SU-DHL-6 (cell line): ENCODE data around the gene CD151.

Source experiments
- H2AFZ ChIP-seq: fragments of 200-600 bp; sonication (generic); 2 replicates; pipeline ENCODE4 v1.6.1; 2014; ENCODE audit warnings: low read depth, mild to moderate bottlenecking, moderate library complexity, mixed read lengths, antibody characterized with exemption, low read length; ENCODE audit not compliant: severe bottlenecking
- H3F3A ChIP-seq: fragments of 200-600 bp; shearing (Covaris generic); 2 replicates; pipeline ENCODE4 v1.6.0; 2016; ENCODE audit warnings: antibody characterized with exemption, mild to moderate bottlenecking; ENCODE audit not compliant: insufficient read depth
- H3K27ac ChIP-seq: fragments of 200-600 bp; sonication (generic); 2 replicates; pipeline ENCODE4 v1.5.1; 2016; ENCODE audit warnings: low read depth, mild to moderate bottlenecking, low read length, moderate library complexity, mixed read lengths
- H3K27me3 ChIP-seq: fragments of 200-600 bp; sonication (generic), shearing (Covaris generic); 2 replicates; pipeline ENCODE4 v1.6.0; 2014; ENCODE audit warnings: mild to moderate bottlenecking, low read length
- H3K36me3 ChIP-seq: fragments of 200-600 bp; sonication (generic); 2 replicates; pipeline ENCODE4 v1.6.1; 2014; ENCODE audit warnings: mild to moderate bottlenecking, low read length, mixed read lengths
- H3K4me2 ChIP-seq: fragments of 300-600, 200-600 bp; shearing (Covaris generic), sonication (generic); 2 replicates; pipeline ENCODE4 v1.6.0; 2014; ENCODE audit warnings: low read length, low read depth, mild to moderate bottlenecking; ENCODE audit not compliant: poor library complexity, severe bottlenecking
- H3K4me3 ChIP-seq: fragments of 200-600 bp; sonication (generic); 2 replicates; pipeline ENCODE4 v1.5.1; 2014; ENCODE audit warnings: antibody characterized with exemption, low read length, mild to moderate bottlenecking, mixed read lengths; ENCODE audit not compliant: insufficient read depth, poor library complexity, severe bottlenecking
- H3K79me2 ChIP-seq: fragments of 200-600 bp; sonication (generic); 2 replicates; pipeline ENCODE4 v1.6.1; 2014; ENCODE audit warnings: mild to moderate bottlenecking, low read length, moderate library complexity; ENCODE audit not compliant: insufficient read depth
- H3K9ac ChIP-seq: fragments of 200-600 bp; sonication (generic); 2 replicates; pipeline ENCODE4 v1.7.0; 2014; ENCODE audit warnings: mild to moderate bottlenecking, low read length
- H3K9me2 ChIP-seq: fragments of 200-600 bp; sonication (generic); replicated peaks from 2 replicates; pipeline ENCODE4 v1.6.1; 2014; ENCODE audit warnings: low read length; ENCODE audit not compliant: insufficient read depth
- H3K9me3 ChIP-seq: fragments of 200-600 bp; sonication (generic); 2 replicates; pipeline ENCODE4 v1.6.1; 2014; ENCODE audit warnings: low read length, mixed read lengths; ENCODE audit not compliant: insufficient read depth
- H4K20me1 ChIP-seq: fragments of 200-600 bp; sonication (generic); 2 replicates; pipeline ENCODE4 v1.6.1; 2014; ENCODE audit warnings: low read depth, mild to moderate bottlenecking, antibody characterized with exemption, low read length, moderate library complexity, mixed read lengths
- CTCF ChIP-seq: fragments of 200-600 bp; sonication (generic); IDR thresholded peaks from one replicate; pipeline ENCODE4 v1.5.1; 2017; ENCODE audit warnings: antibody characterized with exemption, mild to moderate bottlenecking, low read length, moderate library complexity; ENCODE audit not compliant: insufficient read depth, poor library complexity, severe bottlenecking
- EZH2phosphoT487 ChIP-seq: fragments of 200-600 bp; sonication (generic), shearing (Covaris generic); conservative IDR thresholded peaks from 2 replicates; pipeline ENCODE4 v1.6.1; 2018; ENCODE audit warnings: mild to moderate bottlenecking, antibody characterized with exemption, low read length, moderate library complexity, mixed read lengths

Gene CD151

GRCh38 chr11:877565-877964 lies 44.8 kb downstream of the CD151 start:
- Histone ChIP-seq H3K27me3 (no peaks in the 10 kb centered on the region), H3K9me2 (no peaks in the 10 kb centered on the region), H3K4me2 (no peak overlapping the region), H3K79me2 (no peaks in the 10 kb centered on the region), H3F3A (no peaks in the 10 kb centered on the region), H3K4me3 (no peak overlapping the region), H3K9ac (no peak overlapping the region), H2AFZ (no peak overlapping the region), H3K9me3 (no peaks in the 10 kb centered on the region), H3K36me3 (no peaks in the 10 kb centered on the region), H3K27ac (no peak overlapping the region), H4K20me1 (no peaks in the 10 kb centered on the region)
- TF ChIP-seq EZH2phosphoT487 (no peak), CTCF (no peak)

GRCh38 chr11:880447-880846 lies 47.7 kb downstream of the CD151 start:
- Histone ChIP-seq H3K36me3 (no peaks in the 10 kb centered on the region), H3K4me3 (no peak overlapping the region), H3F3A (no peaks in the 10 kb centered on the region), H3K4me2 (no peak overlapping the region), H3K9me2 (no peaks in the 10 kb centered on the region), H3K79me2 (no peaks in the 10 kb centered on the region), H3K9ac (no peak overlapping the region), H3K9me3 (no peaks in the 10 kb centered on the region), H3K27me3 (no peaks in the 10 kb centered on the region), H2AFZ (no peak overlapping the region), H3K27ac (no peak overlapping the region), H4K20me1 (no peaks in the 10 kb centered on the region)
- no peak for TF ChIP-seq CTCF
- TF ChIP-seq EZH2phosphoT487, result no peak

- no peaks in the 10 kb centered on the region for H3K79me2 ChIP-seq
- no peaks in the 10 kb centered on the region for H3K9me2 ChIP-seq
- H3K9ac ChIP-seq, result no peak overlapping the region
- no peaks in the 10 kb centered on the region for H3K9me3 ChIP-seq
- H4K20me1 ChIP-seq, result no peaks in the 10 kb centered on the region
- no peaks in the 10 kb centered on the region for H3F3A ChIP-seq
- no peak overlapping the region for H3K27ac ChIP-seq
- no peak overlapping the region for H3K4me2 ChIP-seq
- no peaks in the 10 kb centered on the region for H3K36me3 ChIP-seq
- no peak for TF ChIP-seq CTCF
- no peak for TF ChIP-seq EZH2phosphoT487
- no peaks in the 10 kb centered on the region for H3K27me3 ChIP-seq
- no peak overlapping the region for H3K4me3 ChIP-seq
- no peak overlapping the region for H2AFZ ChIP-seq
These were observed 49.8 kb downstream of the CD151 start for GRCh38 chr11:882596-882995.
